HG02981 (cell line): ENCODE data around the gene SPATA24.
"Not testable (repeated sequence)": the region's sequence is repeated elsewhere in the genome, so short reads cannot be mapped to it uniquely, and the experiment has no call there.

Experiments
- ATAC-seq: cut with Tn5 transposase; IDR thresholded peaks from one replicate; pipeline ENCODE4 v1.9.1; 2021; ENCODE audit warnings: mild to moderate bottlenecking, moderate library complexity; ENCODE audit not compliant: unreplicated experiment

SPATA24 gene

DNA sequence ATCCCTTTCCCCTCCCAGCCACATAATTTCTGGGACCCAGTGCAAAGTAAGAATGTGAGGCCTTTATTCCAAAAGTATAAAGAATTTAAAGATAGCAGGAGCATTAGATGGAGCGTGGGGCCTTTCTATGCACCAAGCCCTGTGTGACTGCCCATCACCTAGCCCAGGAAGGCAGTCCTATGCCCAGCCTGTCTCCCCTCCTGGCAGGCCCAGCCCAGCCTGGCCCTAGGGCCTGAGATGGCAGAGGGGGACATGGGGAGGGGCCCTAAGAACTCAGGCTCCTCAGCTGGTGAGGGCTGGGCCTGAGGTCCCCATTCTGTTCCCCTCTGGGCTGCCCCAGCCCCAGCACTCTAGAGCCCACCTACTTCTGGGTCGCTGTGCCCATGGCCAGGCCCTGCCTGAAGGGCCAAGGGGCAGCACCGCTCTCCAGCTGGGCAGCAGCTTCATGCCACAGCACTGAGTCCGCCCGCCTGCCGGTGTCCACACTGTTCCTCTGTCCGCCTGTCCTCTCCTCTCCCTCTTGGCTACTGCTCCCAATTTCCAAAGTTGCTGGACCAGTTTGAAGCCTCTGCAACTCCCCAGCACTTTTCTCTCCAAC is 19.8 kb downstream of the SPATA24 start:
- no peak for ATAC-seq

DNA sequence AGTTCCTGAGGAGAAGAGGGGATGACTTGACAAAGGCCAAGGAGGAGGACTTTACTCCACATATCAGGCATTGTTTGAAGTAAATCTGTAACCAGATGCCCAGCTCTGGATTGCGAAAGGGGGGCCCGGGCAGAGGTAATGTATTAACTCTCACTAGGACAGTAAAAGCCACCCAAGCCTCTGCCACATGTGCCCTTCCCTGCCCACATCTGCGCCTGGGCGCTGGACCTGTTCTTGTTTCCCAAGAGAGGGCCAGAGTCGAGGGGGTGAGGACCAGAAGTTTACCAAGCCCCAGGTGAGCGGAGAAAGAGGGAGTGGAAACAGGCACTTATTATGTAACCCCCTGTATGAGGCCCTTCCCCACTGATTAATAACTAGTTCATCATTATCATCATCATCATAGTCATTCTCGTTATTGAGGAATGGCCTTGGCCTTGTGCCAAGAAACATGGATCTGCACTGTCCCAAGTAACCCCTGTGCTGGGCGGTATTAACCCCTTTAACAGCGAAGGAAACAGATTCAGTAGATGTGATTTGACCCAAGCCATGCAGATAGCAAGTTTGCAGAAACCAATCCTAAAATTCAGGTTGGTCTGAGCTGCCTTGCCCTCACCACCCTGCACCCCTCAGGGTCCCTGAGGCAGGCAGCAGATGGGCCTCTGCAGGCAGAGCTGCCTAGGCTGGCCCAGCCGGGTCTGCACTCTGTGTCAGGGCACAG is 20.5 kb downstream of the SPATA24 start, which contains the start of gene SLC23A1:
TSS of gene SLC23A1 (minus strand) at position 23 of the 718 bp plus-strand sequence. CDS start 44 bp downstream, outside the sequence.
- no peak for ATAC-seq

DNA sequence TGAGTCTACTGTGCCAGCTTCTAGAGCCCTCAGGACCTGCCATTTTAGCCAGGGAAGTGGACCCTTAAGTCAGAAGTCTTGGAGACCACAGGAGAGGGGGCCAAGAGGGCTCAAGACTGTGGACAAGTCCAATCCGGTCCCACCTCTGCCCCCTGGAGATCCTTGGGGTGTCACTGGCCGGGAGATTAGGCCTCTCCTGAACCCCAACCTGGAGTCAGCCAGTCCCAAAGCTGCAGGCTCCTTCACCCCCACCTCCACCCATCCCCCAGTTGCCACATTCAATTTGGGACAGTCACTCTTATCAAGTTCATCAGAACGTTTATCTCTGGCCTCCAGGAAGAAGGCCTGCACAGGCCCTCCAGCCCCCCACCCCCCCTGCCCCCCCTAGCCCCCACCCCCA is 21.1 kb downstream of the SPATA24 start:
- no peak for ATAC-seq

DNA sequence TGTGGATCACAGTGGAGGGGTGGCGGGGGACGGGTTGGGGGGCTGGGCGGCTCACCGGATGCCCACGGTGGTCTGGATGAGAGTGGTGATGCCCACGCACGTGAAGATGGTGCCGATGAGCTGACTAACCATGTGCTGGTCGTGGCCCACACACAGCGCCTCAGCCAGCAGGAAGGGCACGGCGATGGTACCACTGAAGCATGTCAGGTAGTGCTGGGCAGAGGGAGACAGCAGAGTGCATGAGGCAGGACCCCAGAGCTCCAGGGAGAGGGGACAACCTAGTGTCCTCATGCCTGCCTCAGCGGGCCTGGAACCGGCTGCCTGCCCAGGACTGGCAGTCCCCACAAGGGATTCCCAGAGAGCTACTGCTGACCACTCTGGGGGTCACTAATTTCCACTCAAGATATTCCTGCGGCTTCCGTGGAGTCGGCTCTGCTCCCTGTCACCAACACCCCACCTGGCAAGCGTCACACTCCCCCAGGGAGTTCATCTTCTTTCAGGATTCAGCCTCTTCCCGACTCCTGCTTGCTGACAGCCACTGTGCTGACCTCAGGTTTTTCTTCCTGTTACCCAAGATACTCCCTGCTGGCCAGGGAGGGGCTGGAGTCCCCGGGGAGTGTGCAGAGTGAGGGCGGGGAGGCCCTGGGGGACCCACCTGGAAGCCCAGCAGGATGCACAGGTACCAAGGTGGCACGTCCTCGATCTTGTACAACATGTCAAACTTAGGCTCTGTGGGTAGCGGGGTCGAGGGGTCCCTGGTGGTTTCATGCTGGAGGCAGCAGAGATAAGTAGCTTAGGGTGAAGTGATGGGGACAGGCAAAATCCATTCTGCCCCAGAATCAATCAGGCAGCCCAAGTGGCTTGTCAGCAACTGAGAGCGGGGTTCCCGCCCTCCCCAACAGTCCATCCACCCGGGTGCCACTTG is 21.8 kb downstream of the SPATA24 start:
- no peak for ATAC-seq

DNA sequence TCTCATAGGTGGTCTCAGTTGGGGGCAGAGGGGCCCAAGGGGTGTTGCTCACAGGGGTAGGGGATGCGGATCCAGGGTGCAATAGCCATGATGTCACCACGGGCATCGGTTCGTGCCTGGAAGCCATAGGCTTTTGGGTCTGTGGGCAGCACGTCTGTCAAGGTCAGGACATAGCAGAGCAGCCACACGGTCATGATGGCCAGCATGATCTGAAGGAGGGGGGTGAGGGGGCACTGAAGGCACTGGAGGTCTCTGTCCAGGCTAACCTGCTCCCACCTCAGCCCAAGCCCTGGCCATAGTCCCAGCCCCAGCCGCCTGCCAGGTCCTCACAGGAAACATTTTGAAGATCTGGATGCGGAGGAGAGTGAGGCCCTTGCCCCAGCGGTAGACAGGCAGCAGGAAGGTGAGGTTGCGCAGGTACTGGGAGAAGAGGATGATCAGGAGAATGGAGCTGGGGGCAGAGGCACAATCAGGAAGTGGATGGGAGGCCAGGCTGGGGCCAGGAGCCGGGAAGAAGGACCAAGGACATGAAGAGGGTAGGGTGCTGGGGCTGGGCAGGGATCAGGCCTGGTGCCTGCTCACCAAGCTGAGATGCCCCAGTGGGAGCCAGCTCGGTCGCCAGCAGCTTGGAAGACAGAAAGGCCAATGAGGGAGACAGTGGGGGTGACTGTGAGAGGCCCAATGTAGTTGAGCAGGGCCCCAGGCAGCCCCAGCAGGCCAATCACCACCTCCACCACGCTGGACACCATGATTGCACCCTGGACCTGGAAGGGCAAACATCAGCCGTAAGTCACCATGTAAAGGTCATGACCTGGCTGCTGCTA is 24.1 kb downstream of the SPATA24 start:
- no peak for ATAC-seq

DNA sequence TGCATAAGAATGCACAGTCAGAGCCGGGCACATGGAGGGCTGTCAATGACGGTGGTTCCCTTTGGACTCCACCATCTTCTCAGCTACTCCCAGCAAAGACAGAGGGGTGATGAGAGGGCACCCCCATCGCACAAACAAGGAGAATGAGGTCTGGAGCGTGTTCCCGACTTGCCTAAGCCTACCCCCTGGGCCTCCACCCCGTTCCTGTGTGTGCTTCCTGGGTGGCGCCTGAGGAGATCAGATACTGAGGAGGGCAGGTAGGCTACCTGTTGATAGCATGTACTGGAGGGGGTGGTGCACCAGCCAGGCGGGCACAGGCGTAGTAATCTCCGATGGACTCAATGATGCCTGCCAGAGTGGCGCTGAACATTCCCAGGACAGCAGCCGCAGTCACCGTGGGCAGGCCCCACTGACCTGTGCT is 24.9 kb downstream of the SPATA24 start:
- ATAC-seq: no peak

DNA sequence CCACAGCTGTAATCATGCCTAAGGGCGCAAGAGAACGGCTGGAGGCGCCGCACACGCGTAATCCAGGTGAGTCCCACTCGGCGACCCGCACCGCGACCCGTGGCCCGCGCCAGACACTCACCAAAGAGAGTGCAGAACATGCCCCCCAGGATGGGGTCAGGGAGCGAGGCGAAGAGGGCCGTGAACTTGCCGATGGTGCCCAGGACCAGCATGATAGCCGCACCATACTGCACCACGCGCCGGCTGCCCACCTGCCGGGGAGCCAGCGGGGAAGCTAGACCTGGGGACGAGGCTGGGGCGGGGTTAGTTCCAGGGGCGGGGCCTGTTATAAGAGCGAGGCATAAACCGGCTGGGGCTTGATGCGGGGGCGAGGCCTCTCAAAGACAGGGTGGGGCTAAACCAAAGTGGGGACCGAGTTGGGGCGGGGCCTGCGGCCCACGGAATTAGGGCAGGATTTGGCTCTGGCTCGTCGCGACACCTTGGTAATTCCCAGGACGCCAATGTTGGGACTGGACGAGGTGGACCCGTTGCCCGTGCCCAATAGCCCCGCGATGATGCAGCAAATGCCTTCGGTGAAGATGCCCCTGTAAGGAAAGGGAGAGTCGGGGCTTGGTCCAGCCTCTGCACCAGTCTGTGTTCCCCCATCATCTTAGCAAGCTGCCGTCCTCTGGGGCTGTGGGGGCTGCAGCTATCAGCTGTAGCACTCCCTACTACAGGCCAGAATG is 25.6 kb downstream of the SPATA24 start:
- no peak for ATAC-seq

DNA sequence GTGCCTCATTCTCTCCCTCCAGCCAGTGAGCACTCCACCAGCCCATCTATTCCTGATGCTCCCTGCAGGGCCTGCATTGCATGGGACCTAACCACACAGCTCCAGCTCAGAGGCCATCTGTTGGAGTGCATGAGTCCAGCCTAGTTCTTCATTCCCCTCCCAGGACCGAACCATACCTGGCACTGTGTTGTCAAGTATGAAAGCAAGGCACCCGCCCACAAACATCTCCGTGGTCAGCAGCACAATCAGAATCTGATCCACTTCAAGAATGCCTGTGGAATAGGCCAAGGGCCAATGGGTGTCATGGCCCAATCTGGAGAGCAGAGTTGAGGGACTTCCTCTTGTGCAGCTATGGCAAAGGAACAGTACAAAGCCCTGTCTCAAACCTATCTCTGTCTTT is 26.7 kb downstream of the SPATA24 start:
- ATAC-seq: no peak

DNA sequence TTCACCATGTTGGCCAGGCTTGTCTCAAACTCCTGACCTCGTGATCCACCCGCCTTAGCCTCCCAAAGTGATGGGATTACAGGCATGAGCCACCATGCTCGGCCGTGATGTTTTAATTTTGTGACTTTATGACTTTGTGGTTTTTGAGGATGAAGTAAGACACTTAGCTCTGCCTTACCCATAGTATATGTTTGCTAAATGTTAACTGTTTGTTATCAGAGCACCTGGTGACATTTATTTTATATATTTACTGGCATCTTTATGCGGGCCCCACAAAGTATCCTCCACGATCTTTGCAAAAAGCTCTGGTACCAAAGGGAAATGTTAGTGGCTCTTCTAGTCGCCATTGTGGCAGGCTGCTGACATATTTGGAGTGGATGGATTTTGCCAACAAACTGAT is 27.5 kb downstream of the SPATA24 start:
- ATAC-seq: no peak

DNA sequence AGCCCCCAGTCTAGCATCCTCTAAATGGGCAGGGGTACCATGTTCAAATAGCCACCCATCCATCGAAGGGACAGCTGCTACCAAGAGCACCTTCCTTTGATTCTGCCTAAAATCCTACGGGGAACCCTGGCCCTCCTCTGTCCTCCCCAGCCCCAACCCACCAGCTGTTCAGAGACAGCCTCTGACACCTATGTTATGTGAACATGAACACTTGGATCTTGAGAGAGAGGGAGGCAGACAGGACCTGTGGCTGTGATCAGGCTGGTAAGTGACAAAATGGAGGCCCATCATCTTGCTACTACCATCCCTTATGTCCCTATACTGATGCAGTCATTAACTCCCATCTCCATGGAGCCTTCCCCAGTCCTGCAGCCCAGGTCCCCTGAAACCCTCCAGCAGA is 29.0 kb downstream of the SPATA24 start:
- ATAC-seq: no peak

DNA sequence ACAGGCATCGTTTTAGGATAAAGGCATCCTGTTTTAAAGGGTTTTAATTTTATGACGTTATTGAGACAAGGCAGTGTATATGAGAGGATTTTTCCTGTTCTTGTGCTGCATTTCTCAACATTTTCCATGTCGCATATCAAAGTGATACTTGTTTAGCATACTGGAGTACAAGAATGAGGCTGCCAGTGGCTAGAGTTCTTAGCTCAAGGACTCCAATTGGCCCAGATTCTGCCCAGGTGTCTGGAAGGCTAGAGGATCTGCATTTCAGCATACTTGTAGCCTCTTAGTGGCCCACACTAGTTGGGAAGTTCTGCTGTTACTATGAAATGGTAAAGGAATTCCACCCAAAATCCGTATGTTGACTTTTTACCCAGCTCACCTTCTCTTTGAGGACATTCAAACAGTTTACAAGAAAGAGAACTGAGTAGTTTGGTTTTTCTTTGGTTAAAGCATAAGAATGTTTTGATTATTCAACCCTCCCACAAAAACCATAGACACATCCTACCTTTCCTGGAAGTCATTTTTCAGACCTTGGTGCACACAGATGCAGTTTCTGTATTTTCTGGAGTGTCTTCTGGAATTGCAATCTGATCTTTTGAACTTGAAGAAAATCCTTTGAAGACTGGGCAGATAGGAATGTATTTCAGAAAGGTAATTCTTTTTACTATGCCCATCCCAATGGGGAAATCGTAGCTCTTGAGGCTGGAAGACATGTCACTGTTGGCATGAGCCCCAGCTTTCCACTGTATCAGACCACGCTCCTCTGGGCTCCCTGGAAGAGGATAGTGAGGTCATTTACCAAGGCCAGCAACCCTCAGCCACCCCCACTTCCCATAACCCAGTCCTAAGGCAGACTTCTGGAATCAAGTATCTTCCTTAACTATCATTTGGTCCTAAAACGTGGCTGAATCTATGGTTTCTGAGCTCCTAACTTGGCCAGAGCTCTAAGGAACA is 32.1 kb downstream of the SPATA24 start:
- ATAC-seq: no peak

DNA sequence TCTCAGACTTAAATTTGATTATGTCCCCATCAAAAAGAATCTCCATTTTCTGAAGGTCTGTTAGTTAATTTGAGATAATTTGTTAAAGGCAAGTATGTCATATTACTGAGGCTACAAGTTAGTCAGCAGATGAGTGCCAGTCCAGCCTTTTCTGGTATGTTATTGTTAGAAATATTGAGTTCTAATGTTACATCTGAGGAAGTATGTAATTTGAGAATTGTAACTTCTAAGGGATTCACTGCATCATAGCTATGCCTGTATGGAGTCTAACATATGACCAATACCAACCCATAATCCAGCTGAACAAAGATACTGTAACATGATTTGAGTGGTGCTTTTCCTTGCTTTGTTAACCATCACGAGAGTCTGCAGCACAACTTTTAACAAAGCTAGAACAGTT is 34.7 kb downstream of the SPATA24 start:
- ATAC-seq: no peak

DNA sequence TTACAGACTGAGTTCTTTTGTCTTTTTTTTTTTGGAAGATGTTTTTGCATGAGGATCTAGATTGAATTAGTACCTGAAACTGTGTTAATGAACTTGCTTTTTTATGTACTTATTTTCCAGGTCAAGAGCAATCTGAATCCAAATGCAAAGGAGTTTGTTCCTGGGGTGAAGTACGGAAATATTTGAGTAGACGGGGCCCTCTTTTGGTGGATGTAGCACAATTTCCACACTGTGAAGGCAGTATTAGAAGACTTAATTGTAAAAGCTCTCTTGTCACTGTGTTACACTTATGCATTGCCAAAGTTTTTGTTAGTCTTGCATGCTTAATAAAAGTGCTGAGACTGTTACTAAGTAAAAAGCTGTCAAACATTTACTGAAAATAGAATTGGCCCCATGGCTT is 35.3 kb downstream of the SPATA24 start:
- ATAC-seq: no peak

DNA sequence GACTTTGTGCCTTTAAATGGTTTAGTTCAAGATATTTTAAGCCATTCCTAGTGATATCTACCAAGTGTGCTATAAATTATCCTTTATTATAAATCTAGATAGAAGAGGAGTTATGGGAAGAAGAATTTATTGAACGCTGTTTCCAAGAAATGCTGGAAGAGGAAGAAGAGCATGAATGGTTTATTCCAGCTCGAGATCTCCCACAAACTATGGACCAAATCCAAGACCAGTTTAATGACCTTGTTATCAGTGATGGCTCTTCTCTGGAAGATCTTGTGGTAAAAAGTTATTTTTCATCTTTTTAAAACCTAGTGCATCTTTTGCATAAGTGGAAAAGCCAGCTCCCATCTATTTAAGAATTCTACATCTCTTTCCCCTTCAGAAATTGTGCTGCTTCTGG is 39.4 kb downstream of the SPATA24 start:
- no peak for ATAC-seq

DNA sequence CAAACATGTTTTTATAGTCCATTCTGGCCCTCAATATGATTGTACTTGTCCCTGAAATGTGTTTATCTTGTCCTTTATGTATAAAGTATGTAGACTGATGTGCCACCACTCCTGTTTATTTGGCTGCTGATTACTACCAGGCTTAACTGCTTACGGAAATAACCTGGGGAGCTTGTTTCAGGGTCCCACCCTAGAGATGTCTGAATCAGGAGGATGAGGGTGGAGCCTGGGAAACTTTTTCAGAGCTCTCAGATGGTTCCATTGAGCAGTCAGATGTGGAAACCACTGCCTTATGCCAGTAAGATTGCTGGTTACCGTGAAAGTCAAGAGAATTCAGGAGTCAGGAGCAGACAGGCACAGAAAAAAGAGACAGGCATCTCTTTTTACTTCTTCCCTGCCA is 40.0 kb downstream of the SPATA24 start:
- ATAC-seq: no peak

DNA sequence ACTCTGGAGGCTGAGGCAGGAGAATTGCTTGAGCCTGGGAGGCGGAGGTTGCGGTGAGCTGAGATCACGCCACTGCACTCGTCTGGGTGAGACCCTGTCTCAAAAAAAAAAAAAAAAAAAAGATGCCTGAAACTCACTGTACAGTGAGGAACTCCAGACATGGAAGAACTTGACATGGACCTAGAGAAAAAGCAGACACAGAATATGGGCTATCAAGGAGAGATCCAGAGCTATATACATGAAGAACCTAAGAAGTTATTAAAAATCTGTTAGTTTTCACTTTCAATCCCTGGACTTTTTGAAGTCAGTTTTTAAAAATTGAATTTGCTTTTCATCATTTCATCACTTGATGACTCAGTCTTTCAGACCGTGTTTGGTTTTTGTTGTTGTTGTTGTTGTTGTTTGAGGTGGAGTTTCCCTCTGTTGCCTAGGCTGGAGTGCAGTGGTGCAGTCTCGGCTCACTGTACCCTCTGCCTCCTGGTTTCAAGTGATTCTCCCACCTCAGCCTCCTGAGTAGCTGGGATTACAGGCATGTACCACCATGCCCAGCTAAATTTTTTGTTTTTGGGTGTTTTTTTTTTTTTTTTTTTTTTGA is 42.0 kb downstream of the SPATA24 start:
- ATAC-seq: no peak

DNA sequence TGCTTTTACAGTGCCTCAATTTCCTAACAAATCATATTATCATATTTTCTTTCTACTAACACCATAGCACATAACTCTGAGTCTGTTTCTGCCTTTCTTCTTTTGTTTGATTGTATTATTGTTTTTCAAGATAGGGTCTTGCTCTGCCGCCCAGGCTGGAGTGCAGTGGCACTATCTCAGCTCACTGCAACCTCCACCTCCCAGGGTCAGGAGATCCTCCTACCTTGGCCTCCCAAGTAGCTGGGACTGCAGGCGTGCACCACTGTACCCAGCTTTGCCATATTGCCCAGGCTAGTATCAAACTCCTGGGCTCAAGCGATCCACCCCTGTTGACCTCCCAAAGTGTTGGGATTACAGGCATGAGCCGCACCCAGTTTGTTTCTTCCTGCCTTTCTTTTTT is 43.5 kb downstream of the SPATA24 start:
- ATAC-seq: no peak

DNA sequence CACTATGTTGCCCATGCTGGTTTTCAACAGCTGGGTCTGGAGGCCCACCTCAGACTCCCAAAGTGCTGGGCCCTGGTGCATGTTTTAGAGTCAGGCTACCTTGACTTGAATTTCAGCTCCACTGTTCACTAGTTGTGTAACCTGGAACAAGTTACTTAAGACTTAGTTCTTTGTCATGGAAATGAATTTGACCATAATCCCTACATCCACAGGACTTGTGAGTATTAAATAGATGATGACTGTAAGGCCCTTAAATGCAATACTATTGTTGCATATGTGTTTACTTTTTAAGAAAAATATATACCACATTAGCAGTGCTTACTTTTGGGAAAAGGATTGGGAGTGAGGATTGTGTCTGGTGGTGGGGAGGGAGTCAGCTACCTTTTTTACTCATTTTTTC is 45.8 kb downstream of the SPATA24 start:
- no peak for ATAC-seq

DNA sequence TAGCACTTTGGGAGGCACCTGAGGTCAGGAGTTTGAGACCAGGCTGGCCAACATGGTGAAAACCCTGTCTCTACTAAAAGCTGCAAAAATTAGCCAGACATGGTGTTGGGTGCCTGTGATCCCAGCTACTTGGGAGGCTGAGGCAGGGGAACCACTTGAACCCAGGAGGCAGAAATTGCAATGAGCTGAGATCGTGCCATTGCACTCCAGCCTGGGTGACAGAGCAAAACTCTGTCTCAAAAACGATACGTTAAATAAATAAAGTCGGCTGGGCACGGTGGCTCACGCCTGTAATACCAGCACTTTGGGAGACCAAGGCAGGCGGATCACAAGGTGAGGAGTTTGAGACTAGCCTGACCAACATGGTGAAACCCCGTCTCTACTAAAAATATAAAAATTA is 48.0 kb downstream of the SPATA24 start:
- ATAC-seq: not testable (repeated sequence)
